ENCODE data around the gene C5orf34.

The C5orf34 gene

GRCh38 chr5:43555895-43556606, 41.1 kb upstream of the C5orf34 start:
- Histone ChIP-seq H3K27ac (ENCODE audit: low read length) (peak overlapping the region; percentile 86; the same call in 1 of the 2 replicates), H4K20me1 (ENCODE audit: insufficient read depth, low read length) (no peaks in the 10 kb centered on the region), H3K79me2 (ENCODE audit: low read length) (peaks cover 53% of the 10 kb centered on the region), H2AFZ (ENCODE audit: low read length) (peak overlapping the region; percentile 86), H3K9me3 (replicated peaks; ENCODE audit: insufficient read depth, low read length) (no peaks in the 10 kb centered on the region), H3K4me2 (ENCODE audit: low read depth, low read length) (peak overlapping the region; percentile 75), H3F3A (ENCODE audit: insufficient read depth, low read length) (peaks cover 9% of the 10 kb centered on the region; the same call in 1 of the 2 replicates), H3K4me3 (ENCODE audit: low read length) (peak overlapping the region; percentile 95), H3K4me1 (ENCODE audit: low read length) (peaks cover 13% of the 10 kb centered on the region), H3K27me3 (replicated peaks; ENCODE audit: insufficient read depth, low read length) (no peaks in the 10 kb centered on the region), H3K9ac (ENCODE audit: low read length) (peak overlapping the region; percentile 92), H3K9me2 (replicated peaks; ENCODE audit: insufficient read depth, low read length) (no peaks in the 10 kb centered on the region), H3K36me3 (replicated peaks; ENCODE audit: insufficient read depth, low read length) (no peaks in the 10 kb centered on the region)
- TF ChIP-seq EZH2phosphoT487 (IDR thresholded peaks at IDR 0.05; ENCODE audit: low read length) (no peak), CTCF (IDR thresholded peaks at IDR 0.05; ENCODE audit: low read length) (no peak), EZH2 (optimal IDR thresholded peaks at IDR 0.05; ENCODE audit: low read depth, low read length) (no peak)
- peak; percentile 29 for DNase-seq

- Histone ChIP-seq H3K9me3 (replicated peaks; ENCODE audit: insufficient read depth, low read length) (no peaks in the 10 kb centered on the region), H3K36me3 (replicated peaks; ENCODE audit: insufficient read depth, low read length) (no peaks in the 10 kb centered on the region), H3K4me3 (ENCODE audit: low read length) (no peak overlapping the region), H3K79me2 (ENCODE audit: low read length) (peaks cover 66% of the 10 kb centered on the region), H3K9ac (ENCODE audit: low read length) (no peak overlapping the region), H2AFZ (ENCODE audit: low read length) (no peak overlapping the region), H3K4me1 (ENCODE audit: low read length) (peaks cover 13% of the 10 kb centered on the region), H3K27me3 (replicated peaks; ENCODE audit: insufficient read depth, low read length) (no peaks in the 10 kb centered on the region), H4K20me1 (ENCODE audit: insufficient read depth, low read length) (no peaks in the 10 kb centered on the region), H3K4me2 (ENCODE audit: low read depth, low read length) (peak overlapping the region; percentile 75; the same call in 1 of the 2 replicates), H3K27ac (ENCODE audit: low read length) (no peak overlapping the region), H3K9me2 (replicated peaks; ENCODE audit: insufficient read depth, low read length) (no peaks in the 10 kb centered on the region), H3F3A (ENCODE audit: insufficient read depth, low read length) (peaks cover 9% of the 10 kb centered on the region; the same call in 1 of the 2 replicates)
- no peak for DNase-seq
- TF ChIP-seq CTCF (IDR thresholded peaks at IDR 0.05; ENCODE audit: low read length) (no peak), EZH2phosphoT487 (IDR thresholded peaks at IDR 0.05; ENCODE audit: low read length) (no peak), EZH2 (optimal IDR thresholded peaks at IDR 0.05; ENCODE audit: low read depth, low read length) (no peak)
Measured at GRCh38 chr5:43554497-43554896, 39.5 kb upstream of the C5orf34 start.

GRCh38 chr5:43553381-43553780, 38.4 kb upstream of the C5orf34 start:
- H3K79me2 ChIP-seq (ENCODE audit: low read length), result peaks cover 70% of the 10 kb centered on the region
- peaks cover 9% of the 10 kb centered on the region; the same call in 1 of the 2 replicates for H3F3A ChIP-seq (ENCODE audit: insufficient read depth, low read length)
- no peaks in the 10 kb centered on the region for H3K36me3 ChIP-seq (replicated peaks; ENCODE audit: insufficient read depth, low read length)
- H2AFZ ChIP-seq (ENCODE audit: low read length), result no peak overlapping the region
- no peak for DNase-seq
- H4K20me1 ChIP-seq (ENCODE audit: insufficient read depth, low read length), result no peaks in the 10 kb centered on the region
- no peaks in the 10 kb centered on the region for H3K9me2 ChIP-seq (replicated peaks; ENCODE audit: insufficient read depth, low read length)
- no peak overlapping the region for H3K4me3 ChIP-seq (ENCODE audit: low read length)
- H3K4me2 ChIP-seq (ENCODE audit: low read depth, low read length), result no peak overlapping the region
- no peak overlapping the region for H3K9ac ChIP-seq (ENCODE audit: low read length)
- H3K27me3 ChIP-seq (replicated peaks; ENCODE audit: insufficient read depth, low read length), result no peaks in the 10 kb centered on the region
- H3K9me3 ChIP-seq (replicated peaks; ENCODE audit: insufficient read depth, low read length), result no peaks in the 10 kb centered on the region
- no peak overlapping the region for H3K27ac ChIP-seq (ENCODE audit: low read length)
- H3K4me1 ChIP-seq (ENCODE audit: low read length), result peaks cover 13% of the 10 kb centered on the region
- TF ChIP-seq EZH2phosphoT487 (IDR thresholded peaks at IDR 0.05; ENCODE audit: low read length) (no peak), EZH2 (optimal IDR thresholded peaks at IDR 0.05; ENCODE audit: low read depth, low read length) (no peak), CTCF (IDR thresholded peaks at IDR 0.05; ENCODE audit: low read length) (no peak)
